ENCODE measurements around the gene CFB. TPM values are rescaled to one million over a fixed set of nuclear protein-coding genes. Genes with fewer than 3 reads are reported as not detected.

The CFB gene
- total and polyA plus RNA-seq, 2 of the 13 experiments (the other 11 are each of a cell fraction or from before 2014, with no cell fraction given), result 171 to 513 TPM

DNA sequence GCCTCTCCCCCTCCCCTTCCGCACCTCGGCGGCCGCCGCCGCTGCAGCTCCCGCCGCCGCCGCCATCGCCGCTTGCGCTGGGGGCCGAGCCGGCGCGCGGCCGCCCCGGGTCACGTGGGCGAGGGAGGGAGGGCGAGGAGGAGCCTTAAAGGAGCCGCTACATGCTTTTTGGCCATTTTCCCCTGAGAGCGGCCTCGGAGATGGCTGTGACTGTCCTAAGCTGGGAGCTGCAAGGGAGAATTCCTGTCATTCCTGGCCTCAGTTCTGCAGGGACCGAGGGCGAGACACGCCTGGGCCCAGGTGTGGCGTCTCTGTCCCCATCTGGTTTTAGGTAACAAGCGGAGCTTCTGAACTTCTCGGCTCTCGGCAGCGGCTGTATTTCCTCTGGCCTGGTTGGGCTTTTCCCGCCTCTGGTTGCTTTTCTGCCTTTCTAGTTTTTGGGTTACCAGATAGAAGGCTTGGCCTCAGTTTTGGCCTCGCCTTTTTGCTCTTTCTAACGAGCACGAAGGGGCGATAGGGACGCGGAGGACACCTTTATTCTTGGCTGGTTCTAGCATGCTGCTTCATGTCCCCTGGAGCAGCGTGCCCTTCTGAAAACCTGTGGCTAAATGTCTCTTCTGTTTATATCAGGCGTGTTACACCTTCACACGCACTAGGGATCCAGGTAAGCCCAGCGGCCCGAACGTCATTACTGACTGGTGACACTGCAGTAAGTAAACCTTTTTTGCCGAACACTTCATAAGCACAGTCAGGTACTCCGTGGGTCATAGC is 48.1 kb upstream of the CFB start, which contains the start of gene EHMT2 (continued):
- TF ChIP-seq IKZF5 (CRISPR knock-in tag; IDR thresholded peaks at IDR 0.05) (no peak), ZNF121 (CRISPR knock-in tag; IDR thresholded peaks at IDR 0.05) (no peak), ZSCAN9 (CRISPR knock-in tag; IDR thresholded peaks at IDR 0.05; ENCODE audit: borderline replicate concordance) (no peak), ZNF713 (CRISPR knock-in tag; IDR thresholded peaks at IDR 0.05) (no peak), NR0B2 (CRISPR knock-in tag; IDR thresholded peaks at IDR 0.05) (no peak), ZNF143 (CRISPR knock-in tag; IDR thresholded peaks at IDR 0.05) (peak; percentile 56; the same call in 1 of the 2 replicates), MXD3 (CRISPR knock-in tag; IDR thresholded peaks at IDR 0.05) (0 out of 2 replicates have a peak, but pooled peaks have one; percentile 39), PTBP1 (IDR thresholded peaks at IDR 0.05; ENCODE audit: low read depth, low read length, poor library complexity, severe bottlenecking) (no peak), NCOA5 (CRISPR knock-in tag; IDR thresholded peaks at IDR 0.05) (no peak), ZNF703 (CRISPR knock-in tag; IDR thresholded peaks at IDR 0.05; ENCODE audit: borderline replicate concordance) (no peak), EED (CRISPR knock-in tag; IDR thresholded peaks at IDR 0.05) (no peak; the same call in 1 of the 2 replicates), ZC3H13 (CRISPR knock-in tag; IDR thresholded peaks at IDR 0.05) (peak; percentile 83; the same call in 1 of the 2 replicates)
- TF ChIP-seq, protein P1, sequence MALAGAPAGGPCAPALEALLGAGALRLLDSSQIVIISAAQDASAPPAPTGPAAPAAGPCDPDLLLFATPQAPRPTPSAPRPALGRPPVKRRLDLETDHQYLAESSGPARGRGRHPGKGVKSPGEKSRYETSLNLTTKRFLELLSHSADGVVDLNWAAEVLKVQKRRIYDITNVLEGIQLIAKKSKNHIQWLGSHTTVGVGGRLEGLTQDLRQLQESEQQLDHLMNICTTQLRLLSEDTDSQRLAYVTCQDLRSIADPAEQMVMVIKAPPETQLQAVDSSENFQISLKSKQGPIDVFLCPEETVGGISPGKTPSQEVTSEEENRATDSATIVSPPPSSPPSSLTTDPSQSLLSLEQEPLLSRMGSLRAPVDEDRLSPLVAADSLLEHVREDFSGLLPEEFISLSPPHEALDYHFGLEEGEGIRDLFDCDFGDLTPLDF (CRISPR knock-in tag; IDR thresholded peaks at IDR 0.05), result 0 out of 2 replicates have a peak, but pooled peaks have one; percentile 43
- TF ChIP-seq, protein P2, sequence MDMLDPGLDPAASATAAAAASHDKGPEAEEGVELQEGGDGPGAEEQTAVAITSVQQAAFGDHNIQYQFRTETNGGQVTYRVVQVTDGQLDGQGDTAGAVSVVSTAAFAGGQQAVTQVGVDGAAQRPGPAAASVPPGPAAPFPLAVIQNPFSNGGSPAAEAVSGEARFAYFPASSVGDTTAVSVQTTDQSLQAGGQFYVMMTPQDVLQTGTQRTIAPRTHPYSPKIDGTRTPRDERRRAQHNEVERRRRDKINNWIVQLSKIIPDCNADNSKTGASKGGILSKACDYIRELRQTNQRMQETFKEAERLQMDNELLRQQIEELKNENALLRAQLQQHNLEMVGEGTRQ (IDR thresholded peaks at IDR 0.05; ENCODE audit: low read depth, low read length), result peak; percentile 93
- TF ChIP-seq, protein P2 (CRISPR knock-in tag; IDR thresholded peaks at IDR 0.05; ENCODE audit: borderline replicate concordance), result peak; percentile 80; the same call in 1 of the 2 replicates
- TF ChIP-seq, protein P3, sequence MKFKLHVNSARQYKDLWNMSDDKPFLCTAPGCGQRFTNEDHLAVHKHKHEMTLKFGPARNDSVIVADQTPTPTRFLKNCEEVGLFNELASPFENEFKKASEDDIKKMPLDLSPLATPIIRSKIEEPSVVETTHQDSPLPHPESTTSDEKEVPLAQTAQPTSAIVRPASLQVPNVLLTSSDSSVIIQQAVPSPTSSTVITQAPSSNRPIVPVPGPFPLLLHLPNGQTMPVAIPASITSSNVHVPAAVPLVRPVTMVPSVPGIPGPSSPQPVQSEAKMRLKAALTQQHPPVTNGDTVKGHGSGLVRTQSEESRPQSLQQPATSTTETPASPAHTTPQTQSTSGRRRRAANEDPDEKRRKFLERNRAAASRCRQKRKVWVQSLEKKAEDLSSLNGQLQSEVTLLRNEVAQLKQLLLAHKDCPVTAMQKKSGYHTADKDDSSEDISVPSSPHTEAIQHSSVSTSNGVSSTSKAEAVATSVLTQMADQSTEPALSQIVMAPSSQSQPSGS (CRISPR knock-in tag; IDR thresholded peaks at IDR 0.05), result no peak
- TF ChIP-seq, protein P4, sequence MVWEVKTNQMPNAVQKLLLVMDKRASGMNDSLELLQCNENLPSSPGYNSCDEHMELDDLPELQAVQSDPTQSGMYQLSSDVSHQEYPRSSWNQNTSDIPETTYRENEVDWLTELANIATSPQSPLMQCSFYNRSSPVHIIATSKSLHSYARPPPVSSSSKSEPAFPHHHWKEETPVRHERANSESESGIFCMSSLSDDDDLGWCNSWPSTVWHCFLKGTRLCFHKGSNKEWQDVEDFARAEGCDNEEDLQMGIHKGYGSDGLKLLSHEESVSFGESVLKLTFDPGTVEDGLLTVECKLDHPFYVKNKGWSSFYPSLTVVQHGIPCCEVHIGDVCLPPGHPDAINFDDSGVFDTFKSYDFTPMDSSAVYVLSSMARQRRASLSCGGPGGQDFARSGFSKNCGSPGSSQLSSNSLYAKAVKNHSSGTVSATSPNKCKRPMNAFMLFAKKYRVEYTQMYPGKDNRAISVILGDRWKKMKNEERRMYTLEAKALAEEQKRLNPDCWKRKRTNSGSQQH (CRISPR knock-in tag; IDR thresholded peaks at IDR 0.05; ENCODE audit: low read depth), result no peak
